SK-N-SH (cell line): ENCODE data around the gene KRTAP5-5. TPM values are rescaled to one million over a fixed set of nuclear protein-coding genes. Genes with fewer than 3 reads are reported as not detected.

Source experiments
- CTCF ChIA-PET: fragments of 300-600, 350-600 bp; formaldehyde crosslinking; extraction: SDS; loops from one replicate; lab custom pipeline; 2021; lab: Yijun Ruan, JAX
- POLR2A ChIA-PET: fragments of 350-600 bp; sonication (Branson Sonifier 250); formaldehyde crosslinking; extraction: SDS; loops from one replicate; lab custom pipeline; 2020; ENCODE audit warnings: antibody characterized with exemption, inconsistent platforms; lab: Yijun Ruan, JAX
- DNase-seq: peaks from one replicate; pipeline ENCODE4 v3.0.0; 2012
- H2AFZ ChIP-seq: fragments of 200-600 bp; sonication (generic); 2 replicates; pipeline ENCODE4 v1.8.1; 2016; ENCODE audit warnings: antibody characterized with exemption, mild to moderate bottlenecking, low read depth
- H3F3A ChIP-seq: fragments of 200-600 bp; sonication (generic); replicated peaks from 2 replicates; pipeline ENCODE3; 2016; ENCODE audit warnings: antibody characterized with exemption, mild to moderate bottlenecking; ENCODE audit not compliant: insufficient read depth
- H3K27ac ChIP-seq, 2 experiments: fragments of 200-500 bp in 1 of 2; fragments of 200-600 bp in 1 of 2; sonication (Bioruptor generic) in 1 of 2; sonication (generic), shearing (Covaris generic) in 1 of 2; 2 replicates each; pipeline versions ENCODE4 v1.5.1 to v1.6.1; 2014 to 2016; ENCODE audit warnings: low read depth in 2 of 2, inconsistent platforms in 1 of 2, low read length in 1 of 2, mild to moderate bottlenecking in 1 of 2, mixed read lengths in 1 of 2
- H3K27me3 ChIP-seq: fragments of 200-600 bp; sonication (generic), shearing (Covaris generic); 2 replicates; pipeline ENCODE4 v1.6.1; 2016; ENCODE audit warnings: mixed run types; ENCODE audit not compliant: insufficient read depth
- H3K36me3 ChIP-seq, 2 experiments: fragments of 200-500 bp in 1 of 2; fragments of 200-600 bp in 1 of 2; sonication (Bioruptor generic) in 1 of 2; sonication (generic) in 1 of 2; replicated peaks in 1 of 2; 2 replicates each; pipeline versions ENCODE3 to v1.5.1; 2014 to 2016; ENCODE audit warnings: low read length in 1 of 2, mild to moderate bottlenecking in 1 of 2; ENCODE audit not compliant: insufficient read depth in 2 of 2, control insufficient read depth in 1 of 2
- H3K4me1 ChIP-seq, 2 experiments: fragments of 200-500 bp in 1 of 2; fragments of 200-600 bp in 1 of 2; sonication (Bioruptor generic) in 1 of 2; sonication (generic), shearing (Covaris generic) in 1 of 2; 2 replicates each; pipeline versions ENCODE4 v1.5.1 to v1.6.1; 2014 to 2016; ENCODE audit warnings: low read depth in 1 of 2, low read length in 1 of 2, mixed run types in 1 of 2; ENCODE audit not compliant: insufficient read depth in 2 of 2, control insufficient read depth in 1 of 2
- H3K4me2 ChIP-seq: fragments of 200-600 bp; sonication (generic), shearing (Covaris generic); 2 replicates; pipeline ENCODE4 v1.6.1; 2017; ENCODE audit warnings: mixed run types
- H3K4me3 ChIP-seq, 2 experiments: fragments of 200-500 bp in 1 of 2; fragments of 200-600 bp in 1 of 2; sonication (Bioruptor generic) in 1 of 2; sonication (generic), shearing (Covaris generic) in 1 of 2; 2 replicates each; pipeline versions ENCODE4 v1.5.1 to v1.8.1; 2014 to 2016; ENCODE audit warnings: low read depth in 2 of 2, inconsistent platforms in 1 of 2, low read length in 1 of 2, mild to moderate bottlenecking in 1 of 2, mixed read lengths in 1 of 2, moderate library complexity in 1 of 2
- H3K79me2 ChIP-seq: fragments of 200-600 bp; sonication (generic); 2 replicates; pipeline ENCODE4 v1.8.1; 2017; ENCODE audit warnings: mild to moderate bottlenecking; ENCODE audit not compliant: insufficient read depth
- H3K9ac ChIP-seq: fragments of 200-600 bp; sonication (generic); 2 replicates; pipeline ENCODE4 v1.6.1; 2017; ENCODE audit warnings: mixed run types
- H3K9me2 ChIP-seq: fragments of 200-600 bp; sonication (generic); 2 replicates; pipeline ENCODE4 v1.6.1; 2017; ENCODE audit warnings: mixed run types
- H3K9me3 ChIP-seq: fragments of 200-600 bp; sonication (generic); 2 replicates; pipeline ENCODE4 v1.6.1; 2017; ENCODE audit warnings: mixed run types, mild to moderate bottlenecking, moderate library complexity
- H4K20me1 ChIP-seq: fragments of 200-600 bp; sonication (generic); 2 replicates; pipeline ENCODE4 v1.6.1; 2017; ENCODE audit warnings: mild to moderate bottlenecking, mixed run types; ENCODE audit not compliant: insufficient read depth
- CHD2 ChIP-seq: fragments of 150-350 bp; IDR thresholded peaks from 2 replicates; pipeline ENCODE4 v1.6.1; 2018; ENCODE audit warnings: low read length; ENCODE audit not compliant: partially characterized antibody
- EP300 ChIP-seq, 2 experiments: IDR thresholded peaks; 2 replicates each; pipeline versions ENCODE4 v1.4.0 to v1.6.1; 2012; ENCODE audit warnings: borderline replicate concordance in 1 of 2, low read depth in 1 of 2, low read length in 1 of 2
- EZH2phosphoT487 ChIP-seq: fragments of 200-600 bp; sonication (generic); IDR thresholded peaks from 2 replicates; pipeline ENCODE4 v1.6.1; 2017; ENCODE audit warnings: low read depth, mixed run types, mild to moderate bottlenecking, antibody characterized with exemption, moderate library complexity, borderline replicate concordance
- MEF2A ChIP-seq: IDR thresholded peaks from 2 replicates; pipeline ENCODE4 v1.4.0; 2012; ENCODE audit warnings: low read depth, borderline replicate concordance
- MXI1 ChIP-seq: IDR thresholded peaks from 2 replicates; pipeline ENCODE4 v1.6.1; 2012; ENCODE audit warnings: mild to moderate bottlenecking, low read depth, low read length, improper control_type of control experiment
- NFIC ChIP-seq: IDR thresholded peaks from 2 replicates; pipeline ENCODE4 v1.4.0; 2012; ENCODE audit warnings: borderline replicate concordance
- NRF1 ChIP-seq: IDR thresholded peaks from 2 replicates; pipeline ENCODE4 v1.6.1; 2012; ENCODE audit warnings: low read depth, mild to moderate bottlenecking, low read length
- RAD21 ChIP-seq: IDR thresholded peaks from 2 replicates; pipeline ENCODE4 v1.6.1; 2012; ENCODE audit warnings: mild to moderate bottlenecking, low read length
- RCOR1 ChIP-seq: fragments of 150-350 bp; IDR thresholded peaks from 2 replicates; pipeline ENCODE4 v1.6.1; 2017; ENCODE audit warnings: antibody characterized with exemption, low read length
- REST ChIP-seq: IDR thresholded peaks from 2 replicates; pipeline ENCODE4 v1.6.1; 2012; ENCODE audit warnings: mild to moderate bottlenecking, low read depth, low read length, moderate library complexity
- RFX5 ChIP-seq: IDR thresholded peaks from 2 replicates; pipeline ENCODE4 v1.6.1; 2012; ENCODE audit warnings: mild to moderate bottlenecking, improper control_type of control experiment, low read length
- RXRA ChIP-seq: IDR thresholded peaks from 2 replicates; pipeline ENCODE4 v1.4.0; 2012; ENCODE audit warnings: low read depth, mild to moderate bottlenecking, borderline replicate concordance
- SIN3A ChIP-seq: IDR thresholded peaks from 2 replicates; pipeline ENCODE4 v1.6.1; 2012; ENCODE audit warnings: low read depth, mild to moderate bottlenecking, low read length, moderate library complexity, borderline replicate concordance
- TAF1 ChIP-seq: IDR thresholded peaks from 2 replicates; pipeline ENCODE4 v1.6.1; 2012; ENCODE audit warnings: low read depth, mild to moderate bottlenecking, low read length, moderate library complexity, borderline replicate concordance
- TEAD4 ChIP-seq: IDR thresholded peaks from 2 replicates; pipeline ENCODE4 v1.4.0; 2012; ENCODE audit warnings: mild to moderate bottlenecking, borderline replicate concordance; ENCODE audit not compliant: insufficient read depth
- USF1 ChIP-seq: IDR thresholded peaks from 2 replicates; pipeline ENCODE4 v1.4.0; 2012; ENCODE audit warnings: low read depth, borderline replicate concordance
- YY1 ChIP-seq: IDR thresholded peaks from 2 replicates; pipeline ENCODE4 v1.4.0; 2012; ENCODE audit warnings: low read depth, mild to moderate bottlenecking
- ZBTB33 ChIP-seq: IDR thresholded peaks from 2 replicates; pipeline ENCODE4 v1.4.0; 2012; ENCODE audit warnings: low read depth, borderline replicate concordance
- WGBS: methylation state at CpG from one replicate; pipeline ENCODE4 v1.1.6; 2017; ENCODE audit warnings: low lambda C conversion rate; 5-methylcytosine and 5-hydroxymethylcytosine counted together
- polyA plus RNA-seq, 3 experiments: library from polyadenylated mRNA; depleted of rRNA; stranded (reverse); fragments of >200 nt; gene quantifications; 2 replicates each; pipeline ENCODE4 v1.2.3, GENCODE V29; 2012
- TF ChIP-seq, protein P1 (sequence below): fragments of 150-350 bp; IDR thresholded peaks from 2 replicates; pipeline ENCODE4 v1.6.1; 2017; ENCODE audit warnings: antibody characterized with exemption, low read length, low read depth, borderline replicate concordance
- TF ChIP-seq, protein P2 (sequence below): fragments of 150-350 bp; IDR thresholded peaks from 2 replicates; pipeline ENCODE4 v1.6.1; 2016; ENCODE audit warnings: mild to moderate bottlenecking, low read depth, low read length

KRTAP5-5 gene
- polyA plus RNA-seq, 1 of the 3 experiments (the other 2 are of a cell fraction): not detected

DNA sequence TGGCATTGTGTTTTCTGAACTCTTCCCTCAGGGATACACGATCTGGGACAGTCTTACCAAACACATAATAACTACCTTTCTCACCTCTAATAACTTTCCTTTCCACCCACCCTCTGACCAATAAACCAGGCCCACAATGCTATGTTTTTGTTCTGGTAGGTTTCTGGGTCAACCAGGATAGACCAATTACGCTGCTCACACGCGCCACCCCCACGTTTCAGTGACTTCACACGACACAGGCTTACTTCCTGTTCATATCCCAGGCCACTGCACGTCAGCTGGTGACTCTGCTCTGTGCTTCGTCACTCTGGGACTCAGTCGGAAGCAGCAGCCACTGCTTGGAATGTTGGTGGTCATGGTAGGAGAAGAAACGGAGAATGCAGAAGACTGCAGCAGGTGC, 10.1 kb upstream of the KRTAP5-5 start:
- H3K36me3 ChIP-seq: no peaks in the 10 kb centered on the region
- 48% methylated on average over 10 of the region's 10 CpGs for WGBS
- H3K4me1 ChIP-seq: no peaks in the 10 kb centered on the region; a peak in 1 of 4 replicates
- H4K20me1 ChIP-seq: no peaks in the 10 kb centered on the region
- ChIA-PET POLR2A (no interaction called here), CTCF (interaction anchor here (1.2 to 3.7 kb wide), 3 partner anchors 9 to 73 kb away, joined by 3 to 16 read pairs (median 3); partner anchors contain the start of gene KRTAP5-5)
- no peaks in the 10 kb centered on the region for H3K9me3 ChIP-seq
- no peak overlapping the region for H3K4me3 ChIP-seq
- no peak overlapping the region for H2AFZ ChIP-seq
- no peak overlapping the region for H3K27ac ChIP-seq
- TF ChIP-seq USF1 (no peak), MEF2A (no peak), TEAD4 (no peak), ZBTB33 (no peak), NFIC (no peak), YY1 (no peak), NRF1 (no peak), EZH2phosphoT487 (no peak), RCOR1 (no peak)
- TF ChIP-seq, protein P1, sequence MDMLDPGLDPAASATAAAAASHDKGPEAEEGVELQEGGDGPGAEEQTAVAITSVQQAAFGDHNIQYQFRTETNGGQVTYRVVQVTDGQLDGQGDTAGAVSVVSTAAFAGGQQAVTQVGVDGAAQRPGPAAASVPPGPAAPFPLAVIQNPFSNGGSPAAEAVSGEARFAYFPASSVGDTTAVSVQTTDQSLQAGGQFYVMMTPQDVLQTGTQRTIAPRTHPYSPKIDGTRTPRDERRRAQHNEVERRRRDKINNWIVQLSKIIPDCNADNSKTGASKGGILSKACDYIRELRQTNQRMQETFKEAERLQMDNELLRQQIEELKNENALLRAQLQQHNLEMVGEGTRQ: no peak
- H3F3A ChIP-seq: no peaks in the 10 kb centered on the region
- DNase-seq: no peak
- H3K27me3 ChIP-seq: no peaks in the 10 kb centered on the region; the same call in 1 of the 2 replicates
- no peak overlapping the region for H3K4me2 ChIP-seq
- H3K9me2 ChIP-seq: no peaks in the 10 kb centered on the region
- no peak overlapping the region for H3K9ac ChIP-seq
- no peaks in the 10 kb centered on the region for H3K79me2 ChIP-seq

- Histone ChIP-seq H3K36me3 (no peaks in the 10 kb centered on the region), H4K20me1 (no peaks in the 10 kb centered on the region), H3K4me1 (no peaks in the 10 kb centered on the region; a peak in 1 of 4 replicates), H3K4me2 (no peak within 1 kb of the TSS), H3K9me2 (no peaks in the 10 kb centered on the region), H3K9ac (no peak within 1 kb of the TSS), H3K27ac (no peak within 1 kb of the TSS), H3K79me2 (no peaks in the 10 kb centered on the region), H2AFZ (no peak within 1 kb of the TSS), H3K9me3 (no peaks in the 10 kb centered on the region), H3K27me3 (no peaks in the 10 kb centered on the region), H3F3A (no peaks in the 10 kb centered on the region), H3K4me3 (no peak within 1 kb of the TSS)
- CTCF ChIA-PET: interaction anchor here (1.1 to 2.6 kb wide), 2 partner anchors 9 to 27 kb away, joined by 4 to 8 read pairs; no protein-coding TSS in a partner anchor
- POLR2A ChIA-PET: no interaction called here
- WGBS: 9% methylated on average over 1 of the region's 1 CpG
- no peak for DNase-seq
- TF ChIP-seq, protein P2, sequence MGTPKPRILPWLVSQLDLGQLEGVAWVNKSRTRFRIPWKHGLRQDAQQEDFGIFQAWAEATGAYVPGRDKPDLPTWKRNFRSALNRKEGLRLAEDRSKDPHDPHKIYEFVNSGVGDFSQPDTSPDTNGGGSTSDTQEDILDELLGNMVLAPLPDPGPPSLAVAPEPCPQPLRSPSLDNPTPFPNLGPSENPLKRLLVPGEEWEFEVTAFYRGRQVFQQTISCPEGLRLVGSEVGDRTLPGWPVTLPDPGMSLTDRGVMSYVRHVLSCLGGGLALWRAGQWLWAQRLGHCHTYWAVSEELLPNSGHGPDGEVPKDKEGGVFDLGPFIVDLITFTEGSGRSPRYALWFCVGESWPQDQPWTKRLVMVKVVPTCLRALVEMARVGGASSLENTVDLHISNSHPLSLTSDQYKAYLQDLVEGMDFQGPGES: no peak
- TF ChIP-seq REST (no peak), RFX5 (no peak), MEF2A (no peak), CHD2 (no peak), MXI1 (no peak), SIN3A (no peak), RXRA (no peak), EP300 (IDR thresholded peaks at IDR 0.05; ENCODE audit: borderline replicate concordance in 1 of 2, low read depth in 1 of 2, low read length in 1 of 2) (no peak), TEAD4 (no peak), RAD21 (no peak), TAF1 (no peak)
These were observed 7.5 kb upstream of the KRTAP5-5 start, which contains the start of gene KRTAP5-4 for GRCh38 chr11:1622086-1622485. KRTAP5-4 (minus strand) TSS chr11:1622138; CDS start chr11:1622093, 45 bp downstream.
